ENCODE data around the gene SEC16B.
"Not testable (repeated sequence)": the region's sequence is repeated elsewhere in the genome, so short reads cannot be mapped to it uniquely, and the experiment has no call there.

Gene SEC16B, protein sequence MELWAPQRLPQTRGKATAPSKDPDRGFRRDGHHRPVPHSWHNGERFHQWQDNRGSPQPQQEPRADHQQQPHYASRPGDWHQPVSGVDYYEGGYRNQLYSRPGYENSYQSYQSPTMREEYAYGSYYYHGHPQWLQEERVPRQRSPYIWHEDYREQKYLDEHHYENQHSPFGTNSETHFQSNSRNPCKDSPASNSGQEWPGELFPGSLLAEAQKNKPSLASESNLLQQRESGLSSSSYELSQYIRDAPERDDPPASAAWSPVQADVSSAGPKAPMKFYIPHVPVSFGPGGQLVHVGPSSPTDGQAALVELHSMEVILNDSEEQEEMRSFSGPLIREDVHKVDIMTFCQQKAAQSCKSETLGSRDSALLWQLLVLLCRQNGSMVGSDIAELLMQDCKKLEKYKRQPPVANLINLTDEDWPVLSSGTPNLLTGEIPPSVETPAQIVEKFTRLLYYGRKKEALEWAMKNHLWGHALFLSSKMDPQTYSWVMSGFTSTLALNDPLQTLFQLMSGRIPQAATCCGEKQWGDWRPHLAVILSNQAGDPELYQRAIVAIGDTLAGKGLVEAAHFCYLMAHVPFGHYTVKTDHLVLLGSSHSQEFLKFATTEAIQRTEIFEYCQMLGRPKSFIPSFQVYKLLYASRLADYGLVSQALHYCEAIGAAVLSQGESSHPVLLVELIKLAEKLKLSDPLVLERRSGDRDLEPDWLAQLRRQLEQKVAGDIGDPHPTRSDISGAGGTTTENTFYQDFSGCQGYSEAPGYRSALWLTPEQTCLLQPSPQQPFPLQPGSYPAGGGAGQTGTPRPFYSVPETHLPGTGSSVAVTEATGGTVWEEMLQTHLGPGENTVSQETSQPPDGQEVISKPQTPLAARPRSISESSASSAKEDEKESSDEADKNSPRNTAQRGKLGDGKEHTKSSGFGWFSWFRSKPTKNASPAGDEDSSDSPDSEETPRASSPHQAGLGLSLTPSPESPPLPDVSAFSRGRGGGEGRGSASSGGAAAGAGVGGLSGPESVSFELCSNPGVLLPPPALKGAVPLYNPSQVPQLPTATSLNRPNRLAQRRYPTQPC

DNA sequence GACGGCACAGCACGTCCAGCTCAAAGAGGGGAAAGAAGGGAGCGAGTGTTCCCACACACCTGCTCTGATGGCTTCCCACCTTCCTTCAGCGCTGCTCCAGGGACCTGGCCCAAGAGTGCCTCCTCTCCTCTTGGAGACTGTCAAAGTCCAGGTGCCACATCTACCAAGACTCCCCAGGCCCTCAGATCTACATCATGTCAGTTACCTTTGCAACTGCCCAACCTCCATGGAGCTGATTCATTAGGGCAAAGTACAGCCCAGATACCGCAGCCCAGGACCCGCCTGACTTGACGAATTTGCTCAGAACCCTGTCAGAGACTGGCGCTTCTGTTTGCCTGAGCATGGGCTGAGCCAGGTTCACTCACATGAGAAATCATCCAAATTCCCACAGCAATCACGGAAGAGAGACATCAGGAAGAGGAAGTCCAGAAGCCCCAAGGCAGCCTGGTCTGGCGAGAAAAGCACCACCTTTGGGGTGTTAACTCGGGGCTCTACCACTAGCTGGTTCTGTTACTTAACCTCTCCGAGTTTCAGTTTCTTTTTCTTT, at the start of gene SEC16B:
Gene SEC16B, minus strand, starts transcription at position 234 of the 547 bp plus-strand sequence. CDS start 2,077 bp downstream, outside the sequence.
- DNase-seq (ENCODE audit: low read depth), result no peak

DNA sequence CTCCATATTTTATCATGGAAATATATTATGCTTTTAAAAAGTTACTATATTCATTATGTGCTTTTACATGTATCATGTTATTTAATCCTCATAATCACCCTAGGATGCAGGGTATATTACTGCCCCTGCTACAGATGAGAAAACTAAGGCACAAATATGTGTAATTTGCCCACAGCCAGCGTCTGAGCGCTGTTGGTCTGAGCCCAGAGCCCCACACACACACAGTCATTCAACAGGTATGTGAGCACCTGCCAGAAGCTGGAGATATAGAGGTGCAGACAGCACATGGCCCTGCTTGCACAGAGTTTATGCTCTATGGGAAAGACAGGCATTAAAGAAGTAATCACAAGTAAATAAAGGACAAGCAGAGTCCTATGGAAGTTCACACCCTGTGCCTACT, 49.8 kb upstream of the SEC16B start:
- DNase-seq (ENCODE audit: low read depth), result no peak

DNA sequence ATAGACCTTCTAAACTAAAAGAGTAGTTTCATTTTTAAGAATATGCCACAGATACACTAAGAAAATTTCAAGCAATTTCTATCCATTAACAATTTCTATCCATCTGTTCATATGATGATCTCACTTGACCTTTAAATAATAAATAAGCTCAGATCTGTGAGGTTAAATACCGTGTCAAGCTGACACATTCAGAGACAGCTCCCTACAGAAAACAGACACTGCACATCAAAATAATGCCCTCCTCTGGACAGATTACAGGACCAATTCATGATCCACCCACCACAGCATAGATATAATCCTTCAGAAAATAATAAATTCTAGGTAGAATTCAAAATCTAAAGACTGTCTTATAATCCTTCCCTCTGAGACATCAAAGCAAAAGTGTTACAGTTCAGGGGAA, 49.4 kb upstream of the SEC16B start:
- DNase-seq (ENCODE audit: low read depth), result no peak

DNA sequence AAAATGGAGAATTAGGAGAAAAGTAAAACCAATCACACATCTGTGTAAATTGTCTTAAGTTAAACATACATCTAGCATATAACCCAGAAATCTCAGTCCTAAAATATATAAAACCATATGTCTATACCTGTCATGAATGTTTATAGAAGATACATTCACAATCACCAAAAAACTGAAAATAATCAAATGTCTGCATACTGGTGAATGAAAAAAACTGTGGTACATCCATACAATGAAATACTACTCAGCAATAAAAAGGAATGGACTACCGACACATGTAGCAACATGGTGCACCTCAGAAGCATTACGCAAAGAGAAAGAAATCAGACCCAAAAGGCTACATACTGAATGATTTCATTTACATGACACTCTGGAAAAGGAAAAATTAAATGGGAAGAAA, 47.7 kb upstream of the SEC16B start:
- no peak for DNase-seq (ENCODE audit: low read depth)

DNA sequence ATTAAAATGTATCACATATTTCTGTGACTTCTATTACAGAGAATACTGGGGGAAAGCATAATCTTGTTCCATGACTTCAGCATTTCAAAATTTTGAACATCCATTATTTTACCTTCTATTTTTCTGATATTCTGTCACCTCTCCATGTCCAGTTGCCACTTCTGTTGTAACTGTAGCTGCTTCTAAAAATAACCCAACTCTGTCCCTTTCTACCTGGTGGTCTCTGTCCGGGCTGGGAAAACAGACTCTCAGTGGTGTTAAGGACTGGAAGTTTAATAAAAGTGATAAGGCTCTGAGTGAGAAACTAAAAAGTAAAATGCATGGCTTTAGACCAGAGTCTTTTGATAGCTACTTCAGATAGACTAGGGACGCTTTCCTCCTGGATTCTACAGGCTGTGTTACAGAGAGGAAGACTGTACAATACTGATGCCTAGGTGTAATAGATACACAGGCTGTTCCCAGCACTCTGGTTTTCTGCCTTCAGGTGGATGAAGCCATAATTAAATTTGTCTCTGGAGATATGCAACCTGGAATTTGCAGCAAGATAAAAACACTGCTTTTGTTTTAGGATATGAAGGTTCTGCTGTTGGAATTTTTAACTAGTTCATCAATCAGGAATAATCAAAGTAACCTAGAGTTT, 42.1 kb upstream of the SEC16B start:
- no peak for DNase-seq (ENCODE audit: low read depth)

DNA sequence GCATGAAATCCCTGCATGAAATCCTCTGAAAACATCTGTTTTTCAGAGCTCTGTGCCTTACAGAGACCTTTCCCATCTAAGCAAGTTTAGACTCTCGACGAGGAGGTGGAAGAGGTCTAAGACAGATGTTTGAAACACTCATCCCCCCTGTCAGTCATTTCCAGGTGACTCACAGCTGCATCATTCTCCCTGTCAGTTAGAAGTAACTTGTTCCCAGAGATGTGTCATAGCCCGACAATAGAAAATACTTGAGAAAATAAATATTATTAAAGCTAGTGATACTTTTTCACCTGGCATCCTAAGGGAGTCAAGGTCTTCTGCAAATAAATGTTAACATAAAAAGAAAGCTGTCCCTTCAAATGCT, 41.6 kb upstream of the SEC16B start:
- peak; percentile 17 for DNase-seq (ENCODE audit: low read depth)

DNA sequence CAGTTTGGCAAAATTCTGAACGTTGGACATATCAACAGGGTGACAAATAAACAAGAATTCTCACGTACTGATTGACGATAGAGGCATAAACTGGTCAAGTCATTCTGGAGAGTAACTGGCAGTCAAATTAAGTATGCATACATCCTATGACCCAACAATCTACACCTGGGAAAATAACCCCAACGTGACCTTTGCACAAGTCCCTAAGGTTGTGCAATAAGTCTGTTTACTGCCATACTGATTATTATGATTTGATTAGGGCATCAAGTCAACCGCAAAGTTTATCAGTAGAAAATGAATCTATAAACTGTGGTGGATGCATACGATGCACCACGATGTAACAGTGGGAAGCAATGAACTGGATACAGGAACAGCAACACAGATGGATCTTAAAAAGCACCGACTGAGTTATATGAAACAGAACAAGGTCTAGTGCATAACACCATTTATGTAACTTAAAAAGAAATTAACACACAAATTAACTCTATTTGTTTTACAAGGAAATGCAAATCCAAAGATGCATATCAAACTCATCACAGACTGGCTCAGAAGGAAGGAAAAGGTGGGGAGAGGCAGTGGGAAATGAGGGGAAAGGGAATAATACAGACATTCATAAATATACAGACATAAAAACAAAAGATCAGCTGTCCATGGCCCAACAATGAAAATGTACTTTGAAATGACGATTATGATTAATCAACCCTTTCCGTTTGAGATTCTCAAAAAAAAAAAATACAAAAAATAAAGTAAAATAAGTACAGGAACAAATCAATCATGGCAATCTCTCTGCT, 41.0 kb upstream of the SEC16B start:
- no peak for DNase-seq (ENCODE audit: low read depth)

DNA sequence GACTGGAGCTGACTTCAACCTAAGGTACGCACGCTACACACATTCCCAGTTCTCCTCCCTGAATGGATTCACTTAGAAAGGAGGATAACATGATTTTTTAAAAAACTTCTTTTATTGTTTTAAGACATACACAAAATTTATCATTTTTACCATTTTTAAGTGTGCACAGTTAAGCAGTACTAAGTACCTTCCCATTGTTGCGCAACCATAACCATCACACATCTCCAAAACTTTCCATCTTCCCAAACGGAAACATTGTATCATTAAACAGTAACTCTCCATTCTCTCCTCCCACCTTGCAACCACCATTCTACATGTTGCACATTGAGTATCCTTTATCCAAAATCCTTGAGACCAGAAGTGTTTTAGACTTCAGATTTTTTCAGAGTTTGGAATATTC, 36.2 kb upstream of the SEC16B start:
- no peak for DNase-seq (ENCODE audit: low read depth)

DNA sequence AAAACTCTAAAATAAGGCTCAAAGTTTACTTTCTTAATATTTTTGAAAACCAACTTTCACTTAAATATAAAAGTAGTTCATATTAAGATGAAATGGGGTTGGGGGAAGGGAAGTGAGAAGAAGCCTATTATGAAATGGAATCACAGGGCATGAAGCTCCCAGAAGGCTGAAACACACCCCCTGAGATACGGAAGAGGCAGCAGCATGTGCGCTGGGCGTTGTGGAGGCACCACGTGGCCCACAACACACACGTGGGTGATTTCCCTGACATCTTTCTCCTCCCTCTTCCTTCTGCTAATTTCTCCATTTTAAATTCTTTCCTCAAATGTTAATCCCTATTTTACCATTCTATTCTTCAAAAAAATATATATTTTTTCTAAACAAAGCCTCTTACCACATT, 35.6 kb upstream of the SEC16B start:
- no peak for DNase-seq (ENCODE audit: low read depth)

DNA sequence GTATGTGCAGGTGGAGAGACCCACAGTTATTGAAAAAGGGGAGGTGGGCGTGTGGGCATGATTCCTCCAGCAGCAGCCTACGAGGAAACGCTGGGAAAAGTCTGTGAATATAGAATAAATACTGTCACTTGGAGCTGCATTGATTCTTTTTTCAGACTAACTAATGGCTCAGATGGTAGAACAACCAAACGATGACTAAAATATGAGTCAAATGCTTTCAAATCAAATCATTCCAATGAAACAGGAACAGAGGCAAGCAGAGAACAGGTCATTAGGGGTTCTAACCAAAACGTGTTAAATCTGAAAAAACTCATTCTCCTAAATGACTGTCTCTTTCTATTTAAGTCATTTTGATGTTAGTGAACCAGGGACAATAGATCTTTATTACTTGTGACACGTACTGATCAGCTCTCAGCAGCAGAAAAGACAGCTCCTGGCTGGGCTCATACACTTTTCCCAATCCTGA, 35.1 kb upstream of the SEC16B start:
- no peak for DNase-seq (ENCODE audit: low read depth)

DNA sequence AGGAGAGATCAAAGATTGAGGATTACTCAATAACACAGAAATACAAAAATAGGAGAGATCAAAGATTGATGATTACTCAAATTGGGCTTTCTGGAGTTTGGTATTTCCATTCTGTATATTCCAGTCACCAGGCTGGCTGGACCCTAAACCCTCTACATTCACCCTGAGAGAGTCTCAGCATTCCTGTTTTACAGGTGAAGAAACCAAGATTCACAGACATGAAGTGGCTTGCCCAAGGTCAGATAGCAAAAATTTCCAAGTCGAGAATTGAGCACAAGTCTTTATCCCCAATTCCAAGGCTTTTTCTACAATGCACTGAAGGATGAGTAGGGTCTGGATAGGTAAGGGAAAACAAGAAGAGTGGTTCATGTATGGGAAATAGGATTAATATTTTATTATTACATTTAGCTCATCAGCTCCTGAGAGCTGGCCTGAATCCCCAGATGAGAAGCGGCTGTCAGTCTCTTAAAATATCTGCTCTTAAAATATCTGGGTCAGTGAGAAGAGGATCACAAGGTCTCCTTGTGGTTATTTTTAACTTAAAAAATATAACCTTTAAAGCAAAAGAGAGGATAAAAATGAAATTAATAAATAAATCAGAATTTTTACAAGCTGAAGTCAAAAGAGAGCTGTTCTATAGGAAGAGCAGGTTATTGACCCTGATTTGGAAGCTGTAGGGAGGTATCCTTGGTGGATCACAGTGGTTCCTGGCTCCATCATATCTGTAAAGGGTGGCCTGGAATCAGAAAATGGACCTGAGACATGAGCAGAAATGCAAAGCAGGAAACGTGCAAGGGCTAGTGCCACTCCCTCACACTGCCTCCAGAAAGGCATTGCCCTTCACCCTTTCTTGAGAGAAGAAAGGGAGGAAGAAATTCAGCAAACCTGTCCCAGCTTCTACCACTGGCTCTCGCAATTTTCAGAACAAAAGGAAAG, 29.1 kb upstream of the SEC16B start:
- DNase-seq (ENCODE audit: low read depth), result no peak

DNA sequence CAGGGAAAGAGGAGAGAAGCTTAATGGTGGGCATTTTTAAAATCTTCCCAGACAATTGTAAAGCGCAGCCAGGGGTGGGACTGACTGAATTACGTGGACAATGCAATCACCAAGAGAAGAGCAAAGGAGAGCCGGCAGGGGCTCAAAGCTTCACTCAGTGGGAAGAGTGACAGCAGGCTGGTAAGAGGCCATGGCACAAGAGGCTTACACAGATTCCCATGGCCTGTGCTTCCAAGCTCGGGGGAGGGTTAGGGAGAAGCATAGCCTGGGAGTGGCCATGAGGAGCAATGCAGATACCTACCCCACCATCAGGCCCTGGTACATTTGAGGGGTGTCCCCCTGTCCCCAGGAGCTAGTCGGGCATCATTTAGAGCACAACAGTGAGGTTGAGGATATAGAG, 27.1 kb upstream of the SEC16B start:
- DNase-seq (ENCODE audit: low read depth), result no peak

DNA sequence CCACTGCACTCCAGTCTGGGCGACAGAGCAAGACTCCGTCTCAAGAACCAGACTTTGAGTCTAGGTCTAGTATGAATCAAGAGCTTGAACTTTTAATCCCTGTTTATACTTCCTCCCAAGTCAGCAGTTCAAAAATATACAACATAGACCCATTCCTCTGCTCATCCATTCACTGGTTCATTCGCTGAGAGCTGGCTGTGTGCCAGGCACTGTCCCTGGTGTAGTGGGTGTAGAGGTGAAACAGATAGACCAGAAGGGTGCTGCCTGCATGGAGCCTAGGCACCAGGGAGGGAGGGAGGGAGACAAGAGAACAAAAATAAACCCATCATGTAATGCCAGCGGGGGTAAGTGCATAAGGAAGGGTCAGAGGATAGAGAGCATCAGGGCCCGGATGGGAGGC, 25.5 kb upstream of the SEC16B start:
- no peak for DNase-seq (ENCODE audit: low read depth)

DNA sequence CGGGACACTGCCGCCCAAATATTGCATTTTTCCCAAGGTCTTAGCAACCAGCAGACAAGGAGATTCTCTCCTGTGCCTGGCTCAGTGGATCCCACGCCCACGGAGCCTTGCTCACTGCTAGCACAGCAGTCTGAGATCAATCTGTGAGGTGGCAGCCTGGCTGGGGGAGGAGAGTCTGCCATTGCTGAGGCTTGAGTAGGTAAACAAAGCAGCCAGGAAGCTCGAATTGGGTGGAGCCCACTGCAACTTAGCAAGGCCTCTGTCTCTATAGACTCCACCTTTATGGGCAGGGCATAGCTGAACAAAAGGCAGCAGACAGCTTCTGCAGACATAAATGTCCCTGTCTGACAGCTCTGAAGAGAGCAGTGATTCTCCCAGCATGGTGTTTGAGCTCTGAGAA, 16.4 kb upstream of the SEC16B start:
- not testable (repeated sequence) for DNase-seq (ENCODE audit: low read depth)

DNA sequence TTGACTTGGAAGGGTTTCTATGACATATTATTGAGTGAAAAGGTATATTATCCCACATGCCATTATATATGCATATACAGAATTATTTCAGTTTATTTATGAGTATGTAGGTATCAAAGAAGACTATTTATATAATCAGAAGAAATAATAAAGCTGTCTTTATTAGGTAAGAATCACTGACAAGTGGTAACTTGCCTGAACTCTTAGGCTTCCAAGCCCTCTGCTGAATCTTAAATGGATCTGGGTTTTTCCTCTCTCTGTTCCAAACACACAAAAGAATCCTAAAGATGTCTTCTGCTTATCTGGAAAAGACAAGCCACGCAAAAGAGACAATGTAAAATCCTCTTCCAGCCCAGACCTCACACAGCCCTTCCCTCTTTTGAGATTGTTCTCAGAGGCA, 14.9 kb upstream of the SEC16B start:
- no peak for DNase-seq (ENCODE audit: low read depth)

DNA sequence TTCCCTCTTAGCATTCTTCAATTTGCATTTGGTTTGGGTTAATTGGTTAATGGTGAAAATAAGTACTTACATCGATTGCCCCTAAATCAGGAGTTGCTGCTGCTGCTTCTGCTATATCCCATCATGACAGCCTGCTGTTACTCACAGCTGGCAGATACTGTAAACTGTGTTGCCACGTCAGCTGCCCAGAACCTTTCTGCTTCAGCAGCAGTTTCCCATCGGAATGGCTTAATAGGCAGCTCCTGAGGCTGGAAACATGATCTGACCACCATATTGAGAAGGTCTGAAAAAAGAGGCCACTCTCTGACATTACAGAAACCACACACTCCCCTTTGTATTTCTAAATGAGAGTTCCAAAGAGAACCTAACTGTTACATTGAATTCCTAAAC, 14.3 kb upstream of the SEC16B start:
- peak; percentile 72 for DNase-seq (ENCODE audit: low read depth)

DNA sequence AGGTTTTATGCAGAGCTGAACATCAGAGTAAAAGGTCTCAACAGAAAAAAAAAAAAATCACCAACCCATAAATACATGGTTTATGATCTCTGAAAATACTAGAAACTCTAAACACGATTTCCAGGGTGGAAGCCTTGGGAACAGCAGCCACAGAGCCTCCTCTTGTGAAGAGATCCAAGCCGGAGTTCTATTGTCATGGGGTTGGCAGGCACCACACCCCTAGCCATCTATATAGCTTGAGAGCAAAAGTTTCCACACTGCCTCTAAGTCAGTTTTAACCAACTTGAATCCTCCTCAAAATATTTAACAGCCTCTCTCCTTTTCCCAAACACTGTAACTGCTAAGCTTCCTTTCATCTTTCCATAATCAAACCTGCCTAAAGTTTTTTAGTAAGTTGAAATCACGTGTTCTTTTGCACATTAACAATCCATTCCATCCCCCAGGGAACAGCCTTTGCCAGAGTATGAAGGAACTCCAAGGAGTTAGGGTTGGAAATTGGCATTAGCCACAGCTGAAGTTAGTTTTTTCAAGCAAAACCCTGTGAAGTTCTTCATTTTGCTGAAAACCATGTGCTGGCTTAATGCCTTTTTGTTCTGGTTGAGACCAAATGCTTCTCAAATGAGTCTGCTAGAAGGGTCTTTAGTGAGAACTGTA, 13.8 kb upstream of the SEC16B start:
- no peak for DNase-seq (ENCODE audit: low read depth)

DNA sequence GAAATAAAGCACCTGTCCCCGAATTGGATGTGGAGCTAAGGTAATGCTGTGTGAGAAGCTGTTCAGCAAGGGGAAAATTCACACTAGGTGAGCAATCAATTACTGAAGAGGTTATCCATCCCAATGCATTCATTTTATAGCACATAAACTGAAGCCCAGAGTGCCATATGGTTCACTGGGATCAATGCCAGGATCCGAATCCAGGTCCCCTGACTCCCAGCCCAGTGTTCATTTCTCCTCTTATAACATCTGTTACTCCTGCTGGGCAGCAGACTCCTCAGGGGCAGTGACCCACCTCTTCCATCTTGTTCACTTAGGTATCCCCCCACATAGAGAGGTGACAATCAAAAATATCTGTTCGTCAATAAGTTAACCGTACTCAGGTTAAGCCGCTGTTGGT, 13.2 kb upstream of the SEC16B start:
- no peak for DNase-seq (ENCODE audit: low read depth)

DNA sequence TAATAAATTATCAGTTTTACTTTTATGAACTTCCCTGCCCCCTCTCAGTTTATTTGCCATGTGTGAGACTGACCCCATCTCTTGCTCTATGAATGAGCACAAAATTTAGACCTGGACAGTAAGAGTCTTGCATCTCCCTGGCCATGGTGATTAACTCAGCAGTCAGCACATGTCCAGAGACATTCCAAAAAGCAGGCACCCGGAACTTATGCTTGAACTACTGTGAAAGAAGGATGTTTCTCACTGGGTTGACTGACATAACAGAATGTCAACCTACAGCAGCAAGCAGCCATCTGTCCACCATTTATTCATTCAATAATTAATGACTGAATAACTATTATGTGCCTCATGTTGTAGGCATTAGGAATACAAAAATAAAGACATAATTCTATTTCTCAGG, 11.3 kb upstream of the SEC16B start:
- no peak for DNase-seq (ENCODE audit: low read depth)

DNA sequence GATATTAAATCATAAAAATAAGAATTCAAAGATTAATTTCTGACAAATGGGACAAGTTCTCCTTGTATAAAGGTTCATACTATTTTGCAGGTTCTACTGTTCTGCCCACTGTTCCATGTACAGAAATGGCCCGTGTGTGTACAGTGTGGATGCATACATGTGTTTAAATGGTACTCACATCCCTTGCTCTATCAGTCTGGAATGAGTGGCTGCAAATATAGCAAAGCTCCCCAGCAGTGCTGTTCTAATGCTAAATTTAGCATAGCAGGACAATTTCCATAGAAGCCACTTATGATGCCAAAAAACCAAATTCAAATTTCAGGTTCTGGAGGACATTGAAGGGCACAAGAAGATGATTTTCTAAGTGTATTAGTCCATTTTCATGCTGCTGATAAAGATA, 9.4 kb upstream of the SEC16B start:
- DNase-seq (ENCODE audit: low read depth), result no peak
